Activated gamma-delta T cell treated with Interleukin-2 at 50 U/mL for 16 hours (primary cell): ENCODE results near the gene GPR68.
"Not testable (repeated sequence)": the region's sequence is repeated elsewhere in the genome, so short reads cannot be mapped to it uniquely, and the experiment has no call there.

Source experiments
- DNase-seq: peaks from one replicate; pipeline ENCODE4 v3.0.0-alpha.2; 2020

Gene GPR68

GRCh38 chr14:91187271-91187670 is 57.2 kb downstream of the GPR68 start:
- DNase-seq, result no peak

- no peak for DNase-seq
Observed at GRCh38 chr14:91186515-91187066, 57.9 kb downstream of the GPR68 start.

- DNase-seq, result no peak
Observed at GRCh38 chr14:91185721-91186120, 58.8 kb downstream of the GPR68 start.

- DNase-seq, result no peak
Observed at GRCh38 chr14:91184559-91184958, 59.9 kb downstream of the GPR68 start.

GRCh38 chr14:91182753-91183152 is 61.8 kb downstream of the GPR68 start:
- DNase-seq, result not testable (repeated sequence)
